ENCODE data around the gene ADM.

The ADM gene

GRCh38 chr11:10329356-10329755 is 24.5 kb downstream of the ADM start:
- Histone ChIP-seq H3F3A (ENCODE audit: insufficient read depth) (no peaks in the 10 kb centered on the region), H3K27me3 (ENCODE audit: low read length) (no peaks in the 10 kb centered on the region), H3K9me3 (ENCODE audit: insufficient read depth, low read length) (no peaks in the 10 kb centered on the region), H3K36me3 (ENCODE audit: low read length) (no peaks in the 10 kb centered on the region), H3K9me2 (replicated peaks; ENCODE audit: insufficient read depth, low read length) (no peaks in the 10 kb centered on the region), H3K79me2 (ENCODE audit: insufficient read depth, low read length) (no peaks in the 10 kb centered on the region), H4K20me1 (ENCODE audit: low read depth, low read length) (no peaks in the 10 kb centered on the region), H2AFZ (ENCODE audit: low read depth, low read length, severe bottlenecking) (no peak overlapping the region), H3K9ac (ENCODE audit: low read length) (no peak overlapping the region), H3K27ac (ENCODE audit: low read depth, low read length) (no peak overlapping the region), H3K4me3 (ENCODE audit: insufficient read depth, low read length, poor library complexity, severe bottlenecking) (no peak overlapping the region), H3K4me2 (ENCODE audit: low read depth, low read length, poor library complexity, severe bottlenecking) (no peak overlapping the region)
- TF ChIP-seq CTCF (IDR thresholded peaks at IDR 0.05; ENCODE audit: insufficient read depth, low read length, poor library complexity, severe bottlenecking) (no peak), EZH2phosphoT487 (conservative IDR thresholded peaks at IDR 0.05; ENCODE audit: low read length) (no peak)

DNA sequence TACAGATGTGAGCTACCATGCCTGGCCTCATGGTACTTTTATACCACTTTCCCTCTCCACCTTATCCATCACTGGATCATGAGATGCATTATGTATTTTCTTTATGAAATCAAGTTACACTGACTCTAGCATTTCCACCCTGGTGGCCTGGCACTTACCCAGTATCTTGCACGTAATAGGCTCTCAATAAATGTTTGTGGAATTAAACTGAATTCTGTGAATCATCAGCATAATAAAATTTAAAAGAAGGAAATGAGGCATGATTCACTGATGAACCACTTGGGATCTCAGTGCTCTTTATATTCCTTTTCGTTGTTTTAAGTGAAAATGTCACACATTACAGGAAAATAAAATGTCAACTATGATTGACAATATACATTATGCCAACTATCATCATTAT is 25.1 kb downstream of the ADM start:
- no peaks in the 10 kb centered on the region for H3K79me2 ChIP-seq (ENCODE audit: insufficient read depth, low read length)
- H3K9me3 ChIP-seq (ENCODE audit: insufficient read depth, low read length) = no peaks in the 10 kb centered on the region
- H2AFZ ChIP-seq (ENCODE audit: low read depth, low read length, severe bottlenecking) = no peak overlapping the region
- H3K27ac ChIP-seq (ENCODE audit: low read depth, low read length) = no peak overlapping the region
- no peak overlapping the region for H3K4me3 ChIP-seq (ENCODE audit: insufficient read depth, low read length, poor library complexity, severe bottlenecking)
- no peaks in the 10 kb centered on the region for H3F3A ChIP-seq (ENCODE audit: insufficient read depth)
- H3K9ac ChIP-seq (ENCODE audit: low read length) = no peak overlapping the region
- H3K9me2 ChIP-seq (replicated peaks; ENCODE audit: insufficient read depth, low read length) = no peaks in the 10 kb centered on the region
- H3K4me2 ChIP-seq (ENCODE audit: low read depth, low read length, poor library complexity, severe bottlenecking) = no peak overlapping the region
- TF ChIP-seq EZH2phosphoT487 (conservative IDR thresholded peaks at IDR 0.05; ENCODE audit: low read length) (no peak), CTCF (IDR thresholded peaks at IDR 0.05; ENCODE audit: insufficient read depth, low read length, poor library complexity, severe bottlenecking) (no peak)
- no peaks in the 10 kb centered on the region for H3K36me3 ChIP-seq (ENCODE audit: low read length)
- no peaks in the 10 kb centered on the region for H3K27me3 ChIP-seq (ENCODE audit: low read length)
- no peaks in the 10 kb centered on the region for H4K20me1 ChIP-seq (ENCODE audit: low read depth, low read length)

- H3K36me3 ChIP-seq (ENCODE audit: low read length) = no peaks in the 10 kb centered on the region
- H3K27me3 ChIP-seq (ENCODE audit: low read length) = no peaks in the 10 kb centered on the region
- no peaks in the 10 kb centered on the region for H3F3A ChIP-seq (ENCODE audit: insufficient read depth)
- no peaks in the 10 kb centered on the region for H3K9me2 ChIP-seq (replicated peaks; ENCODE audit: insufficient read depth, low read length)
- H3K9me3 ChIP-seq (ENCODE audit: insufficient read depth, low read length) = no peaks in the 10 kb centered on the region
- H4K20me1 ChIP-seq (ENCODE audit: low read depth, low read length) = no peaks in the 10 kb centered on the region
- no peaks in the 10 kb centered on the region for H3K79me2 ChIP-seq (ENCODE audit: insufficient read depth, low read length)
- H3K9ac ChIP-seq (ENCODE audit: low read length) = no peak overlapping the region
- H3K4me3 ChIP-seq (ENCODE audit: insufficient read depth, low read length, poor library complexity, severe bottlenecking) = no peak overlapping the region
- TF ChIP-seq CTCF (IDR thresholded peaks at IDR 0.05; ENCODE audit: insufficient read depth, low read length, poor library complexity, severe bottlenecking) (no peak), EZH2phosphoT487 (conservative IDR thresholded peaks at IDR 0.05; ENCODE audit: low read length) (no peak)
- no peak overlapping the region for H3K27ac ChIP-seq (ENCODE audit: low read depth, low read length)
- no peak overlapping the region for H2AFZ ChIP-seq (ENCODE audit: low read depth, low read length, severe bottlenecking)
- H3K4me2 ChIP-seq (ENCODE audit: low read depth, low read length, poor library complexity, severe bottlenecking) = no peak overlapping the region
Observed at GRCh38 chr11:10331548-10332289, 26.8 kb downstream of the ADM start.

Data from SU-DHL-6 (cell line).